Activated CD8-positive, alpha-beta memory T cell treated with anti-CD3 and anti-CD28 coated beads for 4 hours (primary cell): ENCODE data around the gene AQP5.

ENCODE experiments used
- DNase-seq, 2 donors: peaks; one replicate each; pipeline ENCODE4 v3.0.0-alpha.2; 2020; ENCODE audit warnings: low read depth in 2 of 2

The AQP5 gene

GRCh38 chr12:49932023-49932422, 29.6 kb upstream of the AQP5 start:
- no peak for DNase-seq

GRCh38 chr12:49932533-49933130, 29.0 kb upstream of the AQP5 start:
- DNase-seq: no peak

GRCh38 chr12:49933796-49934195, 27.9 kb upstream of the AQP5 start:
- DNase-seq: no peak

GRCh38 chr12:49934505-49934904, 27.2 kb upstream of the AQP5 start:
- DNase-seq: no peak

GRCh38 chr12:49936925-49937324, 24.7 kb upstream of the AQP5 start:
- no peak for DNase-seq

- DNase-seq: no peak
These were observed 23.9 kb upstream of the AQP5 start for GRCh38 chr12:49937639-49938300.

- no peak for DNase-seq
These were observed 22.4 kb upstream of the AQP5 start for GRCh38 chr12:49939307-49939706.

- DNase-seq: no peak
These were observed 22.0 kb upstream of the AQP5 start for GRCh38 chr12:49939707-49940106.

- DNase-seq: no peak
These were observed 19.8 kb upstream of the AQP5 start for GRCh38 chr12:49941556-49942511.

- DNase-seq: no peak
These were observed 19.2 kb upstream of the AQP5 start for GRCh38 chr12:49942512-49942893.

- no peak for DNase-seq
These were observed 18.6 kb upstream of the AQP5 start for GRCh38 chr12:49942921-49943624.

GRCh38 chr12:49943625-49943960, 18.1 kb upstream of the AQP5 start:
- DNase-seq: no peak

- no peak for DNase-seq
These were observed 17.6 kb upstream of the AQP5 start for GRCh38 chr12:49944046-49944445.

GRCh38 chr12:49944718-49945117, 17.0 kb upstream of the AQP5 start:
- DNase-seq: no peak

- DNase-seq: peak; percentile 74 to 76
These were observed 16.1 kb upstream of the AQP5 start for GRCh38 chr12:49945394-49946080.

- DNase-seq: no peak
These were observed 15.6 kb upstream of the AQP5 start for GRCh38 chr12:49946086-49946485.

GRCh38 chr12:49946497-49946896, 15.2 kb upstream of the AQP5 start:
- no peak for DNase-seq

- DNase-seq: no peak
These were observed 14.0 kb upstream of the AQP5 start for GRCh38 chr12:49947593-49948226.

- DNase-seq: no peak
These were observed 12.5 kb upstream of the AQP5 start for GRCh38 chr12:49948866-49949845.

- no peak for DNase-seq
These were observed 11.8 kb upstream of the AQP5 start for GRCh38 chr12:49949866-49950265.
